ENCODE measurements around the gene HSD17B12.

HSD17B12 gene

GRCh38 chr11:43674560-43674959 is 6.0 kb upstream of the HSD17B12 start:
- no peak overlapping the region for H3K27ac ChIP-seq
- no peak for TF ChIP-seq ZFX (IDR thresholded peaks at IDR 0.05)
- TF ChIP-seq CTCF (conservative IDR thresholded peaks at IDR 0.05) = no peak

- TF ChIP-seq ZFX (IDR thresholded peaks at IDR 0.05) = no peak
- no peak for TF ChIP-seq CTCF (conservative IDR thresholded peaks at IDR 0.05)
- H3K27ac ChIP-seq = no peak overlapping the region
Observed at GRCh38 chr11:43676933-43677332, 3.6 kb upstream of the HSD17B12 start.

GRCh38 chr11:43681401-43681942 is 934 bp downstream of the HSD17B12 start:
- TF ChIP-seq CTCF (conservative IDR thresholded peaks at IDR 0.05) (no peak), ZFX (IDR thresholded peaks at IDR 0.05) (no peak)

GRCh38 chr11:43682081-43682480 is 1.5 kb downstream of the HSD17B12 start:
- H3K27ac ChIP-seq = peak overlapping the region; percentile 22; the same call in 1 of the 2 replicates

More at GRCh38 chr11:43681401-43681942, 934 bp downstream of the HSD17B12 start:
- peak overlapping the region; percentile 62 for H3K27ac ChIP-seq

GRCh38 chr11:43685440-43685839 is 4.9 kb downstream of the HSD17B12 start:
- no peak overlapping the region for H3K27ac ChIP-seq
- TF ChIP-seq ZFX (IDR thresholded peaks at IDR 0.05) = no peak
- TF ChIP-seq CTCF (conservative IDR thresholded peaks at IDR 0.05) = no peak; the same call in none of the 2 replicates

GRCh38 chr11:43686207-43686606 is 5.7 kb downstream of the HSD17B12 start:
- no peak overlapping the region for H3K27ac ChIP-seq
- TF ChIP-seq ZFX (IDR thresholded peaks at IDR 0.05) (no peak), CTCF (conservative IDR thresholded peaks at IDR 0.05) (no peak)

GRCh38 chr11:43687120-43687791 is 6.7 kb downstream of the HSD17B12 start:
- no peak overlapping the region for H3K27ac ChIP-seq
- TF ChIP-seq CTCF (conservative IDR thresholded peaks at IDR 0.05) = no peak
- no peak for TF ChIP-seq ZFX (IDR thresholded peaks at IDR 0.05)

- H3K27ac ChIP-seq = no peak overlapping the region
- TF ChIP-seq CTCF (conservative IDR thresholded peaks at IDR 0.05) (no peak), ZFX (IDR thresholded peaks at IDR 0.05) (no peak)
Observed at GRCh38 chr11:43688394-43688793, 7.9 kb downstream of the HSD17B12 start.

Measured in C4-2B (cell line).